Activated effector memory CD4-positive, alpha-beta T cell treated with anti-CD3 and anti-CD28 coated beads, Interleukin-2, amount 50 U/mL, for 16 hours (primary cell): ENCODE results near the gene PARD3.
"Not testable (repeated sequence)": the region's sequence is repeated elsewhere in the genome, so short reads cannot be mapped to it uniquely, and the experiment has no call there.

Source experiments
- DNase-seq: peaks from one replicate; pipeline ENCODE4 v3.0.0-alpha.2; 2020

Gene PARD3

GRCh38 chr10:34677132-34677531 lies 138.0 kb downstream of the PARD3 start:
- DNase-seq = no peak

- no peak for DNase-seq
Observed at GRCh38 chr10:34674176-34674575, 140.9 kb downstream of the PARD3 start.

GRCh38 chr10:34670081-34670480 lies 145.0 kb downstream of the PARD3 start:
- DNase-seq = no peak

GRCh38 chr10:34669079-34669478 lies 146.0 kb downstream of the PARD3 start:
- no peak for DNase-seq

GRCh38 chr10:34667177-34667576 lies 147.9 kb downstream of the PARD3 start:
- no peak for DNase-seq

GRCh38 chr10:34666008-34666704 lies 148.9 kb downstream of the PARD3 start:
- no peak for DNase-seq

- no peak for DNase-seq
Observed at GRCh38 chr10:34664706-34665105, 150.4 kb downstream of the PARD3 start.

GRCh38 chr10:34661580-34661979 lies 153.5 kb downstream of the PARD3 start:
- DNase-seq = no peak

- DNase-seq = no peak
Observed at GRCh38 chr10:34658934-34659333, 156.2 kb downstream of the PARD3 start.

- no peak for DNase-seq
Observed at GRCh38 chr10:34656661-34657060, 158.4 kb downstream of the PARD3 start.

GRCh38 chr10:34655286-34656170 lies 159.6 kb downstream of the PARD3 start:
- no peak for DNase-seq

GRCh38 chr10:34654211-34654610 lies 160.9 kb downstream of the PARD3 start:
- no peak for DNase-seq

GRCh38 chr10:34653530-34653929 lies 161.6 kb downstream of the PARD3 start:
- no peak for DNase-seq

GRCh38 chr10:34651416-34652195 lies 163.5 kb downstream of the PARD3 start:
- no peak for DNase-seq

GRCh38 chr10:34650156-34650555 lies 164.9 kb downstream of the PARD3 start:
- DNase-seq = no peak

- DNase-seq = no peak
Observed at GRCh38 chr10:34649385-34649784, 165.7 kb downstream of the PARD3 start.

GRCh38 chr10:34648919-34649318 lies 166.2 kb downstream of the PARD3 start:
- no peak for DNase-seq

GRCh38 chr10:34647875-34648865 lies 166.9 kb downstream of the PARD3 start:
- DNase-seq = no peak

GRCh38 chr10:34647160-34647559 lies 167.9 kb downstream of the PARD3 start:
- no peak for DNase-seq

- no peak for DNase-seq
Observed at GRCh38 chr10:34646331-34646730, 168.8 kb downstream of the PARD3 start.

GRCh38 chr10:34644815-34645214 lies 170.3 kb downstream of the PARD3 start:
- not testable (repeated sequence) for DNase-seq

- DNase-seq = no peak
Observed at GRCh38 chr10:34644224-34644623, 170.9 kb downstream of the PARD3 start.
